ENCODE results near the gene HINT1. TPM values are rescaled to one million over a fixed set of nuclear protein-coding genes. Genes with fewer than 3 reads are reported as not detected.
"Not testable (repeated sequence)": the region's sequence is repeated elsewhere in the genome, so short reads cannot be mapped to it uniquely, and the experiment has no call there.

HINT1 gene
- total RNA-seq, 4 donors from 2014 or later, result 143 to 187 (median 161) TPM

DNA sequence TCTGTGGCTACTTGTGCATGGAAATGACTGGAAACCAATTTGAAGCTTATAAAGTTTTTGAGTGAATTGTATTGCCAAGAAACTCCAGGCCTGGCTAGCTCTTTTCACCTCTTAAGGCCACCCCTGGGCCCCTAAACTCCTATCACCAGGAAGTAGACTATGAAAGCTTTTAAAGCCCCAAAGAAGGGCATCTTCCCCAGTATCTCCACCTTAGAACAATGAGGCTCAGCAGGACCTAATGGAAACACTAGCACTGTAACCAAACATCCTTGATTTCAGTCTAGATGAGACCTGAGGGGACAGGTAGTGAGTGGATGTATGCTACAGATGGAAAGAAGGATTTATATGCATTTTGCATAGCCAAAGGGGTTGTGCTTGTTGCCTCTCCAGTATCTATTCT is 30.6 kb upstream of the HINT1 start:
- DNase-seq (ENCODE audit: low spot score), result no peak
- TF ChIP-seq, protein P1, sequence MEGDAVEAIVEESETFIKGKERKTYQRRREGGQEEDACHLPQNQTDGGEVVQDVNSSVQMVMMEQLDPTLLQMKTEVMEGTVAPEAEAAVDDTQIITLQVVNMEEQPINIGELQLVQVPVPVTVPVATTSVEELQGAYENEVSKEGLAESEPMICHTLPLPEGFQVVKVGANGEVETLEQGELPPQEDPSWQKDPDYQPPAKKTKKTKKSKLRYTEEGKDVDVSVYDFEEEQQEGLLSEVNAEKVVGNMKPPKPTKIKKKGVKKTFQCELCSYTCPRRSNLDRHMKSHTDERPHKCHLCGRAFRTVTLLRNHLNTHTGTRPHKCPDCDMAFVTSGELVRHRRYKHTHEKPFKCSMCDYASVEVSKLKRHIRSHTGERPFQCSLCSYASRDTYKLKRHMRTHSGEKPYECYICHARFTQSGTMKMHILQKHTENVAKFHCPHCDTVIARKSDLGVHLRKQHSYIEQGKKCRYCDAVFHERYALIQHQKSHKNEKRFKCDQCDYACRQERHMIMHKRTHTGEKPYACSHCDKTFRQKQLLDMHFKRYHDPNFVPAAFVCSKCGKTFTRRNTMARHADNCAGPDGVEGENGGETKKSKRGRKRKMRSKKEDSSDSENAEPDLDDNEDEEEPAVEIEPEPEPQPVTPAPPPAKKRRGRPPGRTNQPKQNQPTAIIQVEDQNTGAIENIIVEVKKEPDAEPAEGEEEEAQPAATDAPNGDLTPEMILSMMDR (IDR thresholded peaks at IDR 0.05), result no peak
- ATAC-seq (ENCODE audit: low FRiP score), result no peak

DNA sequence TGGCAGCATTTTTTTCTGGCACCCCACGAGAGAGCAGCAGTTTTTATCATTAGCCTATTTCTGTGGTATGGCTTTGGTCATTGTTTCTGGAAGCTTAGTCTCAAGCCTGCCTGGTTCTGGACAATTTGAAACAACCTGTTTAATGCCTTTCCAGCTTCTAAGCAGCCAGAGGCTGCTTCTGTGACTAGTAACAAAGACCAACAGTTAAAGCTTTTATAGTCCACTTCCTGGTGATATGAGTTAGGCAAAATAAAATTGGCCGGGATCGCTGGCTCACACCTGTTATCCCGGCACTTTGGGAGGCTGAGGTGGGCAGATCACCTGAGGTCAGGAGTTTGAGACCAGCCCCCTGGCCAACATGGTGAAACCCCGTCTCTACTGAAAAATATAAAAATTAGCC is 29.7 kb upstream of the HINT1 start:
- ATAC-seq (ENCODE audit: low FRiP score), result no peak
- TF ChIP-seq, protein P1 (IDR thresholded peaks at IDR 0.05), result no peak

DNA sequence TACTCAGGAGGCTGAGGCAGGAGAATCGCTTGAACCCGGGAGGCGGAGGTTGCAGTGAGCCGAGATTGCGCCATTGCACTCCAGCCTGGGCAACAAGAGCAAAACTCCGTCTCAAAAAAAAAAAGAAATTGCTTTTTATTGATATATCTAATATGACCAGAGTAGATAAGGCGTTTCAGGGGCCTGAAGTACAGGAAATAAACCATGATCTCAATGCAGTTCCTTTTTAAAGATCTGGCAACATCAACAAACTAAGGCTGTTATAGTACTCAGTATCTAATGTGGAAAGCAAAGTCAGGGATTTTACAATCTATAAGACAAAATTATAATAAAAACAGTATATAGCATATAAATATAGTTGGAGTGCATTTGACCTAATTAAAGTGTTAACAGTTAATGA is 28.8 kb upstream of the HINT1 start:
- not testable (repeated sequence) for DNase-seq (ENCODE audit: low spot score); ATAC-seq (ENCODE audit: low FRiP score)

More for the DNA sequence above, 29.7 kb upstream of the HINT1 start:
- no peak for DNase-seq (ENCODE audit: low spot score)

DNA sequence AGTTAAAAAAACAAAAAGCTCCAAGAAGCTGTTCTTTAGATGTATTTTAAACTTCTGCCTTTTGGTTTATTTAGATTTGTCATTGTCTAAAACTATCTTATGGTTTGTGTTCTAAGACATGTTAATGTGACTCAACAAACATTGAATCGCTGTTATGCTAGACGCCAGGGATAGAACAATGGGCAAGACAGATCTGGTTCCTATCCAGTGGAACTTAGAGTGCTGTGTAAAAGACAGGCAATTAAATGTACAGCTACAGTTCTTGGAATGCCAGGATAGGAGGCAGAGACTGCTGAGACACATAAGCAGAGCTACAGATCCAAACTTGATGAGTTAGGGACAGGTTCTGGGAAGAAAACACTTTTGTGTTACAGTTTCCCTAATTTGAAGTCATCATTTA is 28.1 kb upstream of the HINT1 start:
- ATAC-seq (ENCODE audit: low FRiP score) (no peak), DNase-seq (ENCODE audit: low spot score) (no peak)
- TF ChIP-seq, protein P1 (IDR thresholded peaks at IDR 0.05), result no peak

DNA sequence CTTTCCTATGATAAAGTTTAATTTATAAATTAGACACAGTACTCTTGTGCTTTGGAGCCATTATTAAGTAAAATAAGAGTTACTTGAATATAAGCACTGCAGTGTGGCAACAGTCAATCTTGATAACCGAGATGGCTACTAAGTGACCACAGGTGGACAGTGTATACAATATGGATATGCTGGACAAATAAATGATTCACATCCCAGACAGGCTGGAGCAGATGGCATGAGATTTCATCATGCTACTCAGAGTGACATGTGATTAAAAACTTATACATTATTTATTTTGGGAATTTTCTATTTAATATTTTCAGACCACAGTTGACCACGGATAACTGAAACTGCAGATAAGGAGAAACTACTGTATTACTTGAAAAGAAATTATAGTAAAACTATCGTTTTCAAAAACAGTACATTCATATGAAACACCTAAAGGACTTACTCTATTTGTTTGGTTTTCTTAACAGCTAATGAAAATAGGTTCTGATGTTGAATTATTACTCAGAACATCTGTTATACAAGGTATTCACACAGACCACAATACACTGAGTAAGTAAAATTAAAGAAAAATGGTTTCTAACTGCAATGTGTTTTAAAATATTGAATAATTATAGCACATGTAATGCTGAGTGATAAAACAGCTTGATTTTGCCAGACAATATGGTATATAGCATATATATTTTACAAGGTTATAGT is 21.7 kb upstream of the HINT1 start:
- no peak for ATAC-seq (ENCODE audit: low FRiP score)
- TF ChIP-seq, protein P1 (IDR thresholded peaks at IDR 0.05), result no peak

DNA sequence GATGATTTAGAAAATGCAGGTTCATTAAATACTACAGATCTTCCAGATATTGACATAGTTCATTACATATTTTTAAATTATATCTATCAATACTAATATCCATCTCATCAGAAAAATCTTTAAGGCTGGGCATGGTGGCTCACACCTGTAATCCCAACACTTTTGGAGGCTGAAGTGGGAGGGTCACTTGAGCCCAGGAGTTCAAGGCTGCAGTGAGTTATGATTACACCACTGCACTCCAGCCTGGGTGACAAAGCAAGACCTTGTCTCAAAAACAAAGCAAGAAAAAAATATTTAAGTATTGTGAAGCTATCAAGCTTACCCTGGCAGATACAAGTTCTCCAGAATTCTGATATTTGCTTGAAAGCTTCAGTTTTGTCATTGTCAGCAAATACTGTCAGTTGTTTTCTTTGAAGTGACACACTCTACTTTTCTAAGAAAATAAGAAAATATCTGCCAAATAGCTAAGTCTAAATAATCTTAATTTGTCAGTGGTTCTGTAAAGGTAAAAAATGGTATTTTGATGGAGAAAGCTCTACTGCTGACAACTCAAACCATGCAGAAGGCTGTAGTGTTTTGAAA is 20.6 kb upstream of the HINT1 start:
- ATAC-seq (ENCODE audit: low FRiP score) (no peak), DNase-seq (ENCODE audit: low spot score) (no peak)
- TF ChIP-seq, protein P1 (IDR thresholded peaks at IDR 0.05), result no peak

More for the DNA sequence above, 21.7 kb upstream of the HINT1 start:
- DNase-seq (ENCODE audit: low spot score), result no peak

DNA sequence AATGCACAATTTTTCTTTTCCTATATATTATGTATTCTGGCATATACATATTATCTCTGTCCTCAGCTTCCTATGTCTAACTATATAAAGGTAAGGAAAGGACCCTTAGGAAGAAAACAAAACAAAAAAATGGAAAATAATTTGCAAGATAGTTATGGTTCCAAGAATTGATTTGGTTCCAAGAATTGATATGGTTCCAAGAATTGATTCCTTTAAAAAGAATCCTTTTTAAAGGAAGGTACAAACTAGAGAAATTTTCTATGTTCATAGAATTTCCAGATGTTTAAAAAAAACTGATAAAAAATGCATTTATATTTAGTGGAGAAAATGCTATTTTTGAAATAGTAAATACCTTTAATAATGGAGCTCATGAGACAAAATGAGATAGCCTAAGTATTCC is 17.8 kb upstream of the HINT1 start:
- TF ChIP-seq, protein P1 (IDR thresholded peaks at IDR 0.05), result no peak
- DNase-seq (ENCODE audit: low spot score) (no peak), ATAC-seq (ENCODE audit: low FRiP score) (no peak)
